ENCODE measurements around the gene EPHB6. TPM values are rescaled to one million over a fixed set of nuclear protein-coding genes. Genes with fewer than 3 reads are reported as not detected.
A peak's percentile ranks its signal among the peaks of the same experiment; 100 is the strongest.

The EPHB6 gene
- total RNA-seq, 2 donors from 2014 or later = 33.2 to 36.9 TPM

- H3K36me3 ChIP-seq (ENCODE audit: control insufficient read depth, insufficient read depth, low read length) = no peaks in the 10 kb centered on the region
- Mint-ChIP-seq H3K27ac (peak overlapping the region; percentile 98), H3K4me1 (peaks cover 35% of the 10 kb centered on the region), H3K36me3 (ENCODE audit: low read depth) (no peaks in the 10 kb centered on the region), H3K27me3 (ENCODE audit: insufficient read depth) (peaks cover 30% of the 10 kb centered on the region), H3K4me3 (peak overlapping the region; percentile 32), H3K9me3 (no peaks in the 10 kb centered on the region)
- H3K27me3 ChIP-seq (ENCODE audit: control insufficient read depth, insufficient read depth, low read length, poor library complexity, severe bottlenecking) = no peaks in the 10 kb centered on the region
- no peaks in the 10 kb centered on the region for H3K9me3 ChIP-seq (ENCODE audit: control insufficient read depth, low read length)
- H3K4me3 ChIP-seq (ENCODE audit: low read length) = peak overlapping the region; percentile 25
- H3K4me1 ChIP-seq (ENCODE audit: control insufficient read depth, insufficient read depth, low read length) = peaks cover 15% of the 10 kb centered on the region
- DNase-seq = peak; percentile 65
- H3K27ac ChIP-seq (ENCODE audit: low read depth, low read length) = no peak overlapping the region
- peak overlapping the region; percentile 29 for H3K9ac ChIP-seq (ENCODE audit: extremely low read depth, low read length, poor library complexity, severe bottlenecking)
- TF ChIP-seq, protein P1, sequence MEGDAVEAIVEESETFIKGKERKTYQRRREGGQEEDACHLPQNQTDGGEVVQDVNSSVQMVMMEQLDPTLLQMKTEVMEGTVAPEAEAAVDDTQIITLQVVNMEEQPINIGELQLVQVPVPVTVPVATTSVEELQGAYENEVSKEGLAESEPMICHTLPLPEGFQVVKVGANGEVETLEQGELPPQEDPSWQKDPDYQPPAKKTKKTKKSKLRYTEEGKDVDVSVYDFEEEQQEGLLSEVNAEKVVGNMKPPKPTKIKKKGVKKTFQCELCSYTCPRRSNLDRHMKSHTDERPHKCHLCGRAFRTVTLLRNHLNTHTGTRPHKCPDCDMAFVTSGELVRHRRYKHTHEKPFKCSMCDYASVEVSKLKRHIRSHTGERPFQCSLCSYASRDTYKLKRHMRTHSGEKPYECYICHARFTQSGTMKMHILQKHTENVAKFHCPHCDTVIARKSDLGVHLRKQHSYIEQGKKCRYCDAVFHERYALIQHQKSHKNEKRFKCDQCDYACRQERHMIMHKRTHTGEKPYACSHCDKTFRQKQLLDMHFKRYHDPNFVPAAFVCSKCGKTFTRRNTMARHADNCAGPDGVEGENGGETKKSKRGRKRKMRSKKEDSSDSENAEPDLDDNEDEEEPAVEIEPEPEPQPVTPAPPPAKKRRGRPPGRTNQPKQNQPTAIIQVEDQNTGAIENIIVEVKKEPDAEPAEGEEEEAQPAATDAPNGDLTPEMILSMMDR (conservative IDR thresholded peaks at IDR 0.05) = no peak
- WGBS, 2 experiments (ENCODE audit: insufficient coverage in 1 of 2, insufficient read length in 1 of 2) = 51 to 59% methylated on average over 2 to 7 of the region's 7 CpGs
Measured at GRCh38 chr7:142812437-142813215, 42.2 kb upstream of the EPHB6 start.

GRCh38 chr7:142813226-142813625 is 41.6 kb upstream of the EPHB6 start:
- Mint-ChIP-seq H3K27ac (peak overlapping the region; percentile 98), H3K4me3 (peak overlapping the region; percentile 32), H3K9me3 (no peaks in the 10 kb centered on the region), H3K4me1 (peaks cover 31% of the 10 kb centered on the region), H3K27me3 (ENCODE audit: insufficient read depth) (peaks cover 25% of the 10 kb centered on the region), H3K36me3 (ENCODE audit: low read depth) (no peaks in the 10 kb centered on the region)
- Histone ChIP-seq H3K4me3 (ENCODE audit: low read length) (peak overlapping the region; percentile 50), H3K9ac (ENCODE audit: extremely low read depth, low read length, poor library complexity, severe bottlenecking) (peak overlapping the region; percentile 72), H3K9me3 (ENCODE audit: control insufficient read depth, low read length) (no peaks in the 10 kb centered on the region), H3K36me3 (ENCODE audit: control insufficient read depth, insufficient read depth, low read length) (no peaks in the 10 kb centered on the region), H3K27ac (ENCODE audit: low read depth, low read length) (no peak overlapping the region), H3K4me1 (ENCODE audit: control insufficient read depth, insufficient read depth, low read length) (peaks cover 13% of the 10 kb centered on the region), H3K27me3 (ENCODE audit: control insufficient read depth, insufficient read depth, low read length, poor library complexity, severe bottlenecking) (no peaks in the 10 kb centered on the region)
- WGBS, 2 experiments (ENCODE audit: insufficient coverage in 1 of 2, insufficient read length in 1 of 2) = 0 to 21% methylated on average over 1 to 2 of the region's 2 CpGs
- TF ChIP-seq, protein P1 (conservative IDR thresholded peaks at IDR 0.05) = no peak
- peak; percentile 91 for DNase-seq

DNA sequence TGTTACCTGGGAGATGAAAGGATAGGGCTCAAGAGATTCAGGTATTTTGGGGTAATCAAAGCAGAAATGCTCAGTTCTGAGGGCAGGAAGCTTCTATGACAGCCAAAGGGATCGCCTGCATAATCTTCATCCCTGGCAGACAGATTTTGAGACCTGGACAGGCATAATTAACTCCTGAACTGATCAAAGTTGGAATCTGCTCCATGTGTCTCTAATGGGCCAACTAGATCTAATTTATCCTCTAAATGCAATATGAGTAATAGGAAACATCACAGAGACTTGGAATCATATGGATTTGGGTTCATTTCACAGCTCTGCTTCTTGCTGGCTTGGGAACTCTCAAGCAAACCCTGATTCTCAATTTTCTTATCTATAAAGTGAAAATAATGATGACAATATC is 41.2 kb upstream of the EPHB6 start:
- H3K4me3 ChIP-seq (ENCODE audit: low read length) = peak overlapping the region; percentile 50
- Mint-ChIP-seq H3K9me3 (no peaks in the 10 kb centered on the region), H3K36me3 (ENCODE audit: low read depth) (no peaks in the 10 kb centered on the region), H3K27me3 (ENCODE audit: insufficient read depth) (peaks cover 21% of the 10 kb centered on the region), H3K4me3 (peak overlapping the region; percentile 32), H3K27ac (peak overlapping the region; percentile 95), H3K4me1 (peaks cover 31% of the 10 kb centered on the region)
- no peak for DNase-seq
- peak overlapping the region; percentile 72 for H3K9ac ChIP-seq (ENCODE audit: extremely low read depth, low read length, poor library complexity, severe bottlenecking)
- TF ChIP-seq, protein P1 (conservative IDR thresholded peaks at IDR 0.05) = no peak
- H3K36me3 ChIP-seq (ENCODE audit: control insufficient read depth, insufficient read depth, low read length) = no peaks in the 10 kb centered on the region
- no peaks in the 10 kb centered on the region for H3K27me3 ChIP-seq (ENCODE audit: control insufficient read depth, insufficient read depth, low read length, poor library complexity, severe bottlenecking)
- peak overlapping the region; percentile 44 for H3K27ac ChIP-seq (ENCODE audit: low read depth, low read length)
- H3K9me3 ChIP-seq (ENCODE audit: control insufficient read depth, low read length) = no peaks in the 10 kb centered on the region
- 65 to 71% methylated on average over 1 of the region's 1 CpG for WGBS, 2 experiments (ENCODE audit: insufficient coverage in 1 of 2, insufficient read length in 1 of 2)
- peaks cover 10% of the 10 kb centered on the region for H3K4me1 ChIP-seq (ENCODE audit: control insufficient read depth, insufficient read depth, low read length)

All from endodermal cell (in vitro differentiated cells).